Omental fat pad (tissue), 4 donors: ENCODE measurements around the gene INPP5D. TPM values are rescaled to one million over a fixed set of nuclear protein-coding genes. Genes with fewer than 3 reads are reported as not detected.
A peak's percentile ranks its signal among the peaks of the same experiment; 100 is the strongest.

Experiments
- ATAC-seq: fragments of 150-250 bp; one replicate; pipeline ENCODE4 v1.9.1; 2016; ENCODE audit warnings: mild to moderate bottlenecking, moderate library complexity; ENCODE audit not compliant: low FRiP score
- DNase-seq: peaks from one replicate; pipeline ENCODE4 v3.0.0-alpha.2; 2019; ENCODE audit warnings: low spot score
- CTCF ChIP-seq, 3 donors: fragments of 450-650 bp; IDR thresholded peaks; one replicate each; pipeline ENCODE4 v1.5.1; 2016 to 2017; ENCODE audit warnings: antibody characterized with exemption in 3 of 3, mild to moderate bottlenecking in 3 of 3, moderate library complexity in 2 of 3
- total RNA-seq, 4 donors: library from RNA; depleted of rRNA; stranded (reverse); fragments of >200 nt; gene quantifications; one replicate each; pipeline ENCODE4 v1.1.0, GENCODE V29; 2016

Gene INPP5D
- total RNA-seq, 4 donors from 2014 or later = 17.9 to 55.8 (median 27.6) TPM

- TF ChIP-seq CTCF (IDR thresholded peaks at IDR 0.05) = no peak
- no peak for DNase-seq
- no peak for ATAC-seq
Observed at GRCh38 chr2:233039212-233039845, 20.8 kb upstream of the INPP5D start.

- DNase-seq (no peak), ATAC-seq (peak; percentile 34)
- TF ChIP-seq CTCF (IDR thresholded peaks at IDR 0.05) = no peak
Observed at GRCh38 chr2:233039846-233040530, 20.2 kb upstream of the INPP5D start.

- DNase-seq (no peak), ATAC-seq (no peak)
- no peak for TF ChIP-seq CTCF (IDR thresholded peaks at IDR 0.05)
Observed at GRCh38 chr2:233040571-233040970, 19.6 kb upstream of the INPP5D start.

DNA sequence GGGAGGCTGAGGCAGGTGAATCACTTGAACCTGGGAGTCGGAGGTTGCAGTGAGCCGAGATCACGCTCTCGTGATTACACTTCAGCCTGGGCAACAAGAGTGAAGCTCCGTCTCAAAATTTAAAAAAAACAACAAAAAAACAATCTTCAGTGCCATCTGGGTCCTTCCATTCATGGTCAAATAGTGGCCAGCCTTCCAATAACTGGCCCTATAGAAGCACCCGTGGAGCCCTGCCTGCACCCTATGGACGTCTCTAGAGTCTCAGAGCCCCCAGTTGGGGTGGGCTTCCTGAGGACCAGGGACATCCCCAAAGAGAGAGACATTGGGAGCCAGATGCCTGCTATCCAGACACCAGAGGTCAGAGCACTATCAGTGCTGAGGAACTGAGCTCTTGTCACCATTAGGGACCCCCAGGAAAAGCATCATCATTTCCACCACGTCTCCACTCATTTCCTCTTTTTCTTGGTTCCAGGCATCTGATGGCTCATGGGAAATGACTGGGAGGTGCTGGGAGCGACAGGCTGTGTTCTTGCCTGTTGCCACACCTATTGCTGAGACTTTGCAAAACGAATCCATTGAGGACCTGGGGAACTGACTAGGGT, 18.3 kb upstream of the INPP5D start:
- TF ChIP-seq CTCF (IDR thresholded peaks at IDR 0.05) = no peak
- ATAC-seq = no peak
- no peak for DNase-seq

DNA sequence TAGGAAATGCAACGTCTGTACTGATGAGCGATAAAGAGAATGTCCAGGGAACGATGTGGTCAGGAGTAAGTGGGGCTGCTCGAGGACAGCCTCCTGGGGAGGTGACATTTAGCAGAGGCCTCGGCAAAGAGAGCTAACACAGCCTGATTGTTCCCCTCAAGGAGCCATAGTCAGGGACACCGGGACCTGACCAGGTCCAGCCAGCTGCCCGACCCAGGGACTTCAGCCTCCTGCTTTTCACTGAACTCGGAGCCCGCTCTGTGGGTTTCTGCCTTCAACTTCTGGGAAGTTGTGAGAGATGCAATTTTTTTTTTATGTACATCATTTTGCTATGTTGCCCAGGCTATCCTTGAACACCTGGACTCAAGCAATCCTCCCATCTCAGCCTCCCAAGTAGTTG, 17.6 kb upstream of the INPP5D start:
- ATAC-seq = no peak
- no peak for DNase-seq
- no peak for TF ChIP-seq CTCF (IDR thresholded peaks at IDR 0.05)

DNA sequence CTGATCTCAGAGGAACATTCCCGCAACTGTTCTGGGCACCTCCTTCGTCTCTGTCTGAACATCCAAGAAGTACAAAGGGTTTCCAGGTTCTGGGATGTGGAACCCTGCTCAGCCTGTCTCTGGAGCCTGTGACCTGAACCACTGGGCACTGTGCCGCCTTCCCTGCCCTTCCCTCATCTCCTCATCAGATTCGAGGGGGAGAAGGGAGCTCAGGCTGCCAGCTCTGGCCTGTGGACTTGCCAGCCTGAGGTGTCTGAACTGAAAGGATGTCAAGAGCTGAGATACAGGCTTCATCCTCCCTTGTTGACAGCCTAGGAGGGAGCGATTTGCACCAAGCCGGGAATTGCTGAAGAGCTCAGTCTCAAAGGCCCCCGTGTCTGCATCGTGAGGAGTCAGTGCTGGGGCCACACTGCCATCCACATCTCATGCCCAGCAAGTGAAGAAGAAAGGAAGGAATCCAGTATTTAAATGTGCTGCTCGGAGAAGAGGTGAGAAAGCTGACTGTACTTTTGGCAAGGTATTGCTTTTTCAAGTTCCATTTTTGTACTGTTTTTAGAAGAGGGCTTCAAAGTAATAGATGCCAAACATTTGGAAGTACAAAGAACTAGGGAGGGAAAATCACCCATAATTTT, 15.1 kb upstream of the INPP5D start:
- no peak for DNase-seq
- no peak for ATAC-seq
- TF ChIP-seq CTCF (IDR thresholded peaks at IDR 0.05) = no peak
